Measurements from ENCODE around the gene PSTPIP1. TPM values are rescaled to one million over a fixed set of nuclear protein-coding genes. Genes with fewer than 3 reads are reported as not detected.

Gene PSTPIP1
- polyA plus RNA-seq, 2 donors = 2.5 to 3.6 TPM

- H3K27ac ChIP-seq (ENCODE audit: low read depth in 2 of 2, low read length in 1 of 2) = peak overlapping the region in 1 of 2 donors; percentile 19
- WGBS, 2 donors = 58 to 64% methylated on average over 14 of the region's 14 CpGs
- no peaks in the 10 kb centered on the region for H3K9me3 ChIP-seq (ENCODE audit: control insufficient read depth in 2 of 2, insufficient read depth in 1 of 2, low read depth in 1 of 2, low read length in 1 of 2)
- peaks cover 0 to 6% of the 10 kb centered on the region in 2 donors for H3K4me1 ChIP-seq (ENCODE audit: control insufficient read depth in 2 of 2, insufficient read depth in 2 of 2, low read length in 1 of 2)
- no peaks in the 10 kb centered on the region for H3K27me3 ChIP-seq (ENCODE audit: control insufficient read depth in 1 of 2, insufficient read depth in 2 of 2, low read length in 2 of 2)
- no peaks in the 10 kb centered on the region for H3K36me3 ChIP-seq (ENCODE audit: control insufficient read depth in 2 of 2, insufficient read depth in 2 of 2, low read length in 1 of 2)
- H3K4me3 ChIP-seq (ENCODE audit: low read depth in 1 of 2, low read length in 2 of 2) = peak overlapping the region; percentile 2 to 13
These were observed 1.8 kb downstream of the PSTPIP1 start for GRCh38 chr15:76996526-76997401.

GRCh38 chr15:76998663-76999285 lies 3.8 kb downstream of the PSTPIP1 start:
- Histone ChIP-seq H3K4me1 (ENCODE audit: control insufficient read depth in 2 of 2, insufficient read depth in 2 of 2, low read length in 1 of 2) (peaks cover 0 to 6% of the 10 kb centered on the region in 2 donors), H3K27me3 (ENCODE audit: control insufficient read depth in 1 of 2, insufficient read depth in 2 of 2, low read length in 2 of 2) (no peaks in the 10 kb centered on the region), H3K9me3 (ENCODE audit: control insufficient read depth in 2 of 2, insufficient read depth in 1 of 2, low read depth in 1 of 2, low read length in 1 of 2) (no peaks in the 10 kb centered on the region), H3K36me3 (ENCODE audit: control insufficient read depth in 2 of 2, insufficient read depth in 2 of 2, low read length in 1 of 2) (no peaks in the 10 kb centered on the region), H3K4me3 (ENCODE audit: low read depth in 1 of 2, low read length in 2 of 2) (no peak overlapping the region), H3K27ac (ENCODE audit: low read depth in 2 of 2, low read length in 1 of 2) (no peak overlapping the region)
- 73 to 80% methylated on average over 8 of the region's 8 CpGs for WGBS, 2 donors

GRCh38 chr15:76999996-77000395 lies 5.1 kb downstream of the PSTPIP1 start:
- Histone ChIP-seq H3K36me3 (ENCODE audit: control insufficient read depth in 2 of 2, insufficient read depth in 2 of 2, low read length in 1 of 2) (no peaks in the 10 kb centered on the region), H3K9me3 (ENCODE audit: control insufficient read depth in 2 of 2, insufficient read depth in 1 of 2, low read depth in 1 of 2, low read length in 1 of 2) (no peaks in the 10 kb centered on the region), H3K27ac (ENCODE audit: low read depth in 2 of 2, low read length in 1 of 2) (no peak overlapping the region), H3K4me1 (ENCODE audit: control insufficient read depth in 2 of 2, insufficient read depth in 2 of 2, low read length in 1 of 2) (peaks cover 0 to 3% of the 10 kb centered on the region in 2 donors), H3K4me3 (ENCODE audit: low read depth in 1 of 2, low read length in 2 of 2) (no peak overlapping the region), H3K27me3 (ENCODE audit: control insufficient read depth in 1 of 2, insufficient read depth in 2 of 2, low read length in 2 of 2) (no peaks in the 10 kb centered on the region)
- WGBS, 2 donors = 60 to 65% methylated on average over 2 of the region's 2 CpGs

GRCh38 chr15:77001351-77001750 lies 6.4 kb downstream of the PSTPIP1 start:
- no peaks in the 10 kb centered on the region for H3K9me3 ChIP-seq (ENCODE audit: control insufficient read depth in 2 of 2, insufficient read depth in 1 of 2, low read depth in 1 of 2, low read length in 1 of 2)
- no peaks in the 10 kb centered on the region for H3K4me1 ChIP-seq (ENCODE audit: control insufficient read depth in 2 of 2, insufficient read depth in 2 of 2, low read length in 1 of 2)
- H3K36me3 ChIP-seq (ENCODE audit: control insufficient read depth in 2 of 2, insufficient read depth in 2 of 2, low read length in 1 of 2) = no peaks in the 10 kb centered on the region
- H3K27me3 ChIP-seq (ENCODE audit: control insufficient read depth in 1 of 2, insufficient read depth in 2 of 2, low read length in 2 of 2) = no peaks in the 10 kb centered on the region
- H3K4me3 ChIP-seq (ENCODE audit: low read depth in 1 of 2, low read length in 2 of 2) = no peak overlapping the region
- no peak overlapping the region for H3K27ac ChIP-seq (ENCODE audit: low read depth in 2 of 2, low read length in 1 of 2)
- WGBS, 2 donors = 78 to 79% methylated on average over 4 of the region's 4 CpGs

- no peaks in the 10 kb centered on the region for H3K4me1 ChIP-seq (ENCODE audit: control insufficient read depth in 2 of 2, insufficient read depth in 2 of 2, low read length in 1 of 2)
- no peak overlapping the region for H3K4me3 ChIP-seq (ENCODE audit: low read depth in 1 of 2, low read length in 2 of 2)
- peak overlapping the region in 1 of 2 donors; percentile 35 for H3K27ac ChIP-seq (ENCODE audit: low read depth in 2 of 2, low read length in 1 of 2)
- H3K27me3 ChIP-seq (ENCODE audit: control insufficient read depth in 1 of 2, insufficient read depth in 2 of 2, low read length in 2 of 2) = no peaks in the 10 kb centered on the region
- H3K36me3 ChIP-seq (ENCODE audit: control insufficient read depth in 2 of 2, insufficient read depth in 2 of 2, low read length in 1 of 2) = no peaks in the 10 kb centered on the region
- 69 to 79% methylated on average over 4 of the region's 4 CpGs for WGBS, 2 donors
- H3K9me3 ChIP-seq (ENCODE audit: control insufficient read depth in 2 of 2, insufficient read depth in 1 of 2, low read depth in 1 of 2, low read length in 1 of 2) = no peaks in the 10 kb centered on the region
These were observed 7.0 kb downstream of the PSTPIP1 start for GRCh38 chr15:77001966-77002365.

GRCh38 chr15:77002436-77002835 lies 7.5 kb downstream of the PSTPIP1 start:
- no peaks in the 10 kb centered on the region for H3K36me3 ChIP-seq (ENCODE audit: control insufficient read depth in 2 of 2, insufficient read depth in 2 of 2, low read length in 1 of 2)
- 64 to 67% methylated on average over 7 of the region's 7 CpGs for WGBS, 2 donors
- no peaks in the 10 kb centered on the region for H3K4me1 ChIP-seq (ENCODE audit: control insufficient read depth in 2 of 2, insufficient read depth in 2 of 2, low read length in 1 of 2)
- no peaks in the 10 kb centered on the region for H3K27me3 ChIP-seq (ENCODE audit: control insufficient read depth in 1 of 2, insufficient read depth in 2 of 2, low read length in 2 of 2)
- peak overlapping the region in 1 of 2 donors; percentile 28 for H3K27ac ChIP-seq (ENCODE audit: low read depth in 2 of 2, low read length in 1 of 2)
- H3K9me3 ChIP-seq (ENCODE audit: control insufficient read depth in 2 of 2, insufficient read depth in 1 of 2, low read depth in 1 of 2, low read length in 1 of 2) = no peaks in the 10 kb centered on the region
- H3K4me3 ChIP-seq (ENCODE audit: low read depth in 1 of 2, low read length in 2 of 2) = no peak overlapping the region

- Histone ChIP-seq H3K4me3 (ENCODE audit: low read depth in 1 of 2, low read length in 2 of 2) (no peak overlapping the region), H3K4me1 (ENCODE audit: control insufficient read depth in 2 of 2, insufficient read depth in 2 of 2, low read length in 1 of 2) (no peaks in the 10 kb centered on the region), H3K9me3 (ENCODE audit: control insufficient read depth in 2 of 2, insufficient read depth in 1 of 2, low read depth in 1 of 2, low read length in 1 of 2) (no peaks in the 10 kb centered on the region), H3K27me3 (ENCODE audit: control insufficient read depth in 1 of 2, insufficient read depth in 2 of 2, low read length in 2 of 2) (no peaks in the 10 kb centered on the region), H3K27ac (ENCODE audit: low read depth in 2 of 2, low read length in 1 of 2) (peak overlapping the region in 1 of 2 donors; percentile 28), H3K36me3 (ENCODE audit: control insufficient read depth in 2 of 2, insufficient read depth in 2 of 2, low read length in 1 of 2) (no peaks in the 10 kb centered on the region)
- WGBS, 2 donors = 77 to 78% methylated on average over 16 of the region's 16 CpGs
These were observed 8.3 kb downstream of the PSTPIP1 start for GRCh38 chr15:77002954-77003912.

GRCh38 chr15:77004189-77004588 lies 9.3 kb downstream of the PSTPIP1 start:
- H3K4me3 ChIP-seq (ENCODE audit: low read depth in 1 of 2, low read length in 2 of 2) = no peak overlapping the region
- H3K9me3 ChIP-seq (ENCODE audit: control insufficient read depth in 2 of 2, insufficient read depth in 1 of 2, low read depth in 1 of 2, low read length in 1 of 2) = no peaks in the 10 kb centered on the region
- H3K27ac ChIP-seq (ENCODE audit: low read depth in 2 of 2, low read length in 1 of 2) = no peak overlapping the region
- 73 to 79% methylated on average over 4 of the region's 4 CpGs for WGBS, 2 donors
- H3K36me3 ChIP-seq (ENCODE audit: control insufficient read depth in 2 of 2, insufficient read depth in 2 of 2, low read length in 1 of 2) = no peaks in the 10 kb centered on the region
- H3K27me3 ChIP-seq (ENCODE audit: control insufficient read depth in 1 of 2, insufficient read depth in 2 of 2, low read length in 2 of 2) = no peaks in the 10 kb centered on the region
- no peaks in the 10 kb centered on the region for H3K4me1 ChIP-seq (ENCODE audit: control insufficient read depth in 2 of 2, insufficient read depth in 2 of 2, low read length in 1 of 2)

GRCh38 chr15:77009176-77009575 lies 14.2 kb downstream of the PSTPIP1 start:
- no peaks in the 10 kb centered on the region for H3K27me3 ChIP-seq (ENCODE audit: control insufficient read depth in 1 of 2, insufficient read depth in 2 of 2, low read length in 2 of 2)
- no peak overlapping the region for H3K27ac ChIP-seq (ENCODE audit: low read depth in 2 of 2, low read length in 1 of 2)
- H3K4me1 ChIP-seq (ENCODE audit: control insufficient read depth in 2 of 2, insufficient read depth in 2 of 2, low read length in 1 of 2) = no peaks in the 10 kb centered on the region
- no peaks in the 10 kb centered on the region for H3K9me3 ChIP-seq (ENCODE audit: control insufficient read depth in 2 of 2, insufficient read depth in 1 of 2, low read depth in 1 of 2, low read length in 1 of 2)
- no peak overlapping the region for H3K4me3 ChIP-seq (ENCODE audit: low read depth in 1 of 2, low read length in 2 of 2)
- no peaks in the 10 kb centered on the region for H3K36me3 ChIP-seq (ENCODE audit: control insufficient read depth in 2 of 2, insufficient read depth in 2 of 2, low read length in 1 of 2)
- WGBS, 2 donors = 87 to 91% methylated on average over 6 of the region's 6 CpGs

Measured in esophagus (tissue), 2 donors.